Activated B cell treated with CpG ODN at 0.5 μM for 24 hours (primary cell): Measurements from ENCODE around the gene PGBD2. TPM values are rescaled to one million over a fixed set of nuclear protein-coding genes. Genes with fewer than 3 reads are reported as not detected.
"Not testable (repeated sequence)": the region's sequence is repeated elsewhere in the genome, so short reads cannot be mapped to it uniquely, and the experiment has no call there.

Experiments used
- ATAC-seq: fragments of 200-7000 bp; cut with Tn5 transposase; one replicate; pipeline ENCODE4 v1.10.0; 2021; ENCODE audit warnings: low read depth, mild to moderate bottlenecking, moderate library complexity
- CTCF ChIA-PET: fragments of 350-600 bp; sonication (Branson Sonifier 250); formaldehyde crosslinking; loops from one replicate; lab custom pipeline; 2021; ENCODE audit warnings: antibody characterized with exemption; lab: Charles Lee
- POLR2A ChIA-PET: fragments of 350-600 bp; sonication (Branson Sonifier 250); formaldehyde crosslinking; loops from one replicate; lab custom pipeline; 2021; ENCODE audit warnings: antibody characterized with exemption; lab: Charles Lee
- DNase-seq: peaks from one replicate; pipeline ENCODE4 v3.0.0; 2022
- H3K27ac Mint-ChIP-seq: one replicate; pipeline ENCODE4 v1.8.0; 2020; ENCODE audit warnings: mixed read lengths
- H3K27me3 Mint-ChIP-seq: one replicate; pipeline ENCODE4 v1.8.0; 2021; ENCODE audit warnings: mixed read lengths
- H3K36me3 Mint-ChIP-seq: one replicate; pipeline ENCODE4 v1.8.0; 2021; ENCODE audit warnings: low read depth, mixed read lengths
- H3K4me1 Mint-ChIP-seq: one replicate; pipeline ENCODE4 v1.8.0; 2021; ENCODE audit warnings: mixed read lengths
- H3K4me3 Mint-ChIP-seq: one replicate; pipeline ENCODE4 v1.8.0; 2020; ENCODE audit warnings: mild to moderate bottlenecking, mixed read lengths
- H3K9me3 Mint-ChIP-seq: one replicate; pipeline ENCODE4 v1.8.0; 2020; ENCODE audit warnings: mixed read lengths
- CTCF ChIP-seq: fragments of 200-600 bp; IDR thresholded peaks from one replicate; pipeline ENCODE4 v1.8.0; 2022; ENCODE audit warnings: antibody characterized with exemption, mild to moderate bottlenecking
- intact Hi-C: fragments of 100-400 bp; cut with micrococcal nuclease; formaldehyde crosslinking; loops from one replicate; pipeline ENCODE4 v1.15.1; 2024
- total RNA-seq: library from RNA; stranded (reverse); gene quantifications from 2 replicates; pipeline ENCODE4 v1.2.3, GENCODE V29; 2022

PGBD2 gene
- total RNA-seq, 1 donor from 2014 or later: 13.4 TPM

DNA sequence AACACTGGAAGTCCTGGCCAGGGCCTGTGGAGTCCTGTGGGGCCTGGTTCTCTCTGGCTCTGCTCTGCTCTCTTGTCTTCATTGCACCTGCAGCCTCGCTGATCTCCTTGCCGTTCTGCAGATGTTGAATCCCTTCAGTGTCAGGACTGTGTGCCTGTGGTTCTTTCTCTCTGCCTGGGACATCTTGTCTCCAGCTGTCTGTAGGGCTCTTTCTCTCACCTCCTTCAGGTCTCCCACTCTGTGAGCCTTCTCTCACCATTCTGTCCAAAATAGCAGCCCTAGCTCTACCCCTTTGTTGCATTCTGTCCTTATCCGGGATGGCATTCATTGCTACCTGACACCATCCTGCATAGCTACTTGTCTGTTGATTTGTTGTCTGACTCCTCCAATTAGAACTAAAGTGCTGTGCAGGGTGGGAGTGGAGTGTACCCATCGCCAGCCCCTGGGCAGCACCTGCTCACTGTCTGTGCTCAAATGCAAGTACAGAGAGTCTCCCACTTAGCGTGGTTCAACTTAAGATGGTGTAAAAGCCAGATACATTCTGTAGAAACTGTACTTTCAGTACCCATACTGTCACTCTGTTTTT is 8.9 kb downstream of the PGBD2 start:
- POLR2A ChIA-PET: no interaction called here

GRCh38 chr1:248918131-248918530 is 12.1 kb downstream of the PGBD2 start:
- Mint-ChIP-seq H3K36me3 (peaks cover 88% of the 10 kb centered on the region), H3K9me3 (no peaks in the 10 kb centered on the region), H3K4me1 (peaks cover 12% of the 10 kb centered on the region), H3K27me3 (no peaks in the 10 kb centered on the region), H3K4me3 (no peak overlapping the region), H3K27ac (no peak overlapping the region)
- ChIA-PET POLR2A (no interaction called here), CTCF (no interaction called here)
- intact Hi-C loops: no loop called here
- no peak for TF ChIP-seq CTCF
- DNase-seq: no peak
- ATAC-seq: no peak

More for the DNA sequence above, 8.9 kb downstream of the PGBD2 start:
- H3K4me3 Mint-ChIP-seq: no peak overlapping the region
- DNase-seq (no peak), ATAC-seq (no peak)
- H3K27me3 Mint-ChIP-seq: no peaks in the 10 kb centered on the region
- intact Hi-C loops: no loop called here
- peaks cover 20% of the 10 kb centered on the region for H3K4me1 Mint-ChIP-seq
- peaks cover 74% of the 10 kb centered on the region for H3K36me3 Mint-ChIP-seq
- no peaks in the 10 kb centered on the region for H3K9me3 Mint-ChIP-seq
- CTCF ChIA-PET: interaction anchor here (0.6 kb wide), 2 partner anchors 10 to 292 kb away, joined by 3 read pairs; no protein-coding TSS in a partner anchor
- H3K27ac Mint-ChIP-seq: peak overlapping the region; percentile 1
- TF ChIP-seq CTCF: no peak

- no peak for TF ChIP-seq CTCF
- ChIA-PET CTCF (interaction anchor here (0.8 to 1.9 kb wide), 3 partner anchors 9 to 300 kb away, joined by 3 to 5 read pairs (median 3); partner anchors contain the start of gene SH3BP5L), POLR2A (no interaction called here)
- H3K4me1 Mint-ChIP-seq: peaks cover 10% of the 10 kb centered on the region
- no peak overlapping the region for H3K27ac Mint-ChIP-seq
- H3K4me3 Mint-ChIP-seq: no peak overlapping the region
- DNase-seq (no peak), ATAC-seq (no peak)
- H3K27me3 Mint-ChIP-seq: no peaks in the 10 kb centered on the region
- H3K9me3 Mint-ChIP-seq: no peaks in the 10 kb centered on the region
- H3K36me3 Mint-ChIP-seq: peaks cover 52% of the 10 kb centered on the region
- intact Hi-C loops: loop anchor here (1.0 kb wide), 1 partner anchor 97 kb away; no protein-coding TSS in a partner anchor
Measured at GRCh38 chr1:248923352-248924338, 17.6 kb downstream of the PGBD2 start.

DNA sequence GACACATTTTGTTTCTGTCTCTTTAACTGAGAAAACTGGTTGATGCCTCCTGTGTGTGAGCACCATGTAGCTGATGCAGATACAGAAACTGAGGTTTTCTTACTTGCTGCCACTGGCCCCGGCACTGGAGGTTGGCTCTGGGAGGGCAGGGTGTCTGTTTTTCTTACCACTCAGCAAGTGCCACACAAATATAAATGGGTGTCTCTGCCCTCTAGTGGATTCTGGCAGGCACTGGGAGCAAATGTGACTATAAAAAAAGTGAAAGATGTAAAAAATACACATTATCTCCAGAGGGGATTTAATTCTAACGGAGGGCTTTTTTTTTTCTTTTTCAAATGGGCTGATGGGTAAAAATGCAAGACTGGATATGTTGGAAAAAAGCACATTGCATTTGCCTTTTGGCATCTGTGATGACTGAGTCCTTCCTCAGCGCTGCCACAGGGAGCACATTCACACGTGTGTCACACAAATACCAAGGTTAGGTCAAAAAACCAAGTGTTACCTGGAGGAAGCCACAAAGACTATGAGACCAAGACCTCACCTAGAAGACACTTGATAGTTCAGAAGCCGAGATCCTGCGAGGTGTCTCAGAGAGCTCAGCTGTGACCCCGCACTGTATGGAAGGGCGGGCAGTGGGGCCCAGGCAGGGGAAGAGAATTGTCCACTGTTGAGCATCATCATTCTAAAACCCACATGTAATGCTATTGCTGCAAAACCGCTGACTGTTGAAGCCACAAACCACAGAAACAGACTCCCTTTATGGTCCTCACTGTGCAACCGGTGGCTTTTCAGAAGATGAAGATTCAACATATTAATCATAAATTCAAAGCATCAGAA is 18.9 kb downstream of the PGBD2 start:
- no peak overlapping the region for H3K4me3 Mint-ChIP-seq
- DNase-seq: no peak
- ChIA-PET POLR2A (no interaction called here), CTCF (interaction anchor here (0.8 to 1.9 kb wide), 3 partner anchors 10 to 302 kb away, joined by 3 to 5 read pairs (median 3); partner anchors contain the start of gene SH3BP5L)
- no peaks in the 10 kb centered on the region for H3K27me3 Mint-ChIP-seq
- no peaks in the 10 kb centered on the region for H3K9me3 Mint-ChIP-seq
- no peak overlapping the region for H3K27ac Mint-ChIP-seq
- intact Hi-C loops: loop anchor here (1.0 kb wide), 1 partner anchor 99 kb away; no protein-coding TSS in a partner anchor
- no peak for TF ChIP-seq CTCF
- peaks cover 42% of the 10 kb centered on the region for H3K36me3 Mint-ChIP-seq
- peak; percentile 78 for ATAC-seq
- H3K4me1 Mint-ChIP-seq: peaks cover 10% of the 10 kb centered on the region

DNA sequence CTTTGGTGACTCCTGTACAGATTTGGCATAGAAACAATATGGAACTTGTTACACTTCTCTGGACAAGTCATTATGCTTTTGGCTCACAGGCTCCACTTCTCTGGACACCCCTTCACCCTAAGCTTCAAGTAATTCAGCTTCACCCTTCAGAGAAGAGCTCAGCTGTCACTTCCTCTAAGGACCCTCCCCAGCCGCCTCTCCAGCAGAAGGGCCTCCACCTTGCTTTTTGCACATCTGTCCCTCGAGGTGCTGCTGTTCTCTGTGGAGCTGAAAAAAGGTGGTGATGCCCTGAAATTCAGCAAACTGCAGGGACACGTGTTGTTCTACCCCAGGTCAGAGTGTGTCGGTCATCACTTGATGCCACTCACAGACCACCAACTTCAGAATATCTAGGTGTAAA is 19.8 kb downstream of the PGBD2 start:
- POLR2A ChIA-PET, intact Hi-C loops, H3K9me3 Mint-ChIP-seq, ATAC-seq, H3K4me1 Mint-ChIP-seq, H3K27me3 Mint-ChIP-seq, H3K27ac Mint-ChIP-seq, DNase-seq, H3K4me3 Mint-ChIP-seq: not testable (repeated sequence)
- peaks cover 33% of the 10 kb centered on the region for H3K36me3 Mint-ChIP-seq
- CTCF ChIA-PET: interaction anchor here (0.7 to 1.1 kb wide), 2 partner anchors 119 to 309 kb away, joined by 3 read pairs; no protein-coding TSS in a partner anchor
